HG02938 (cell line): ENCODE measurements around the gene DTWD2.
"Not testable (repeated sequence)": the region's sequence is repeated elsewhere in the genome, so short reads cannot be mapped to it uniquely, and the experiment has no call there.

Experiments
- ATAC-seq: cut with Tn5 transposase; IDR thresholded peaks from one replicate; pipeline ENCODE4 v1.9.1; 2021; ENCODE audit warnings: mild to moderate bottlenecking, moderate library complexity; ENCODE audit not compliant: unreplicated experiment

Gene DTWD2

GRCh38 chr5:118998861-118999260 lies 10.5 kb upstream of the DTWD2 start:
- ATAC-seq, result not testable (repeated sequence)

- ATAC-seq, result no peak
Observed at GRCh38 chr5:118996098-118996497, 7.8 kb upstream of the DTWD2 start.

GRCh38 chr5:118994595-118994994 lies 6.2 kb upstream of the DTWD2 start:
- ATAC-seq, result no peak

- not testable (repeated sequence) for ATAC-seq
Observed at GRCh38 chr5:118993118-118993517, 4.8 kb upstream of the DTWD2 start.

GRCh38 chr5:118992055-118992454 lies 3.7 kb upstream of the DTWD2 start:
- ATAC-seq, result not testable (repeated sequence)

- ATAC-seq, result no peak
Observed at GRCh38 chr5:118990582-118990981, 2.2 kb upstream of the DTWD2 start.

GRCh38 chr5:118989816-118990215 lies 1.5 kb upstream of the DTWD2 start:
- no peak for ATAC-seq

GRCh38 chr5:118988866-118989180 lies 476 bp upstream of the DTWD2 start:
- no peak for ATAC-seq

GRCh38 chr5:118984602-118985001 lies 3.7 kb downstream of the DTWD2 start:
- ATAC-seq, result no peak

GRCh38 chr5:118981783-118982182 lies 6.6 kb downstream of the DTWD2 start:
- ATAC-seq, result no peak

GRCh38 chr5:118980438-118980837 lies 7.9 kb downstream of the DTWD2 start:
- no peak for ATAC-seq

- no peak for ATAC-seq
Observed at GRCh38 chr5:118980017-118980416, 8.3 kb downstream of the DTWD2 start.

GRCh38 chr5:118973779-118974445 lies 14.4 kb downstream of the DTWD2 start:
- not testable (repeated sequence) for ATAC-seq

GRCh38 chr5:118968925-118969375 lies 19.4 kb downstream of the DTWD2 start:
- ATAC-seq, result no peak

- ATAC-seq, result no peak
Observed at GRCh38 chr5:118968406-118968911, 19.9 kb downstream of the DTWD2 start.

GRCh38 chr5:118967059-118967508 lies 21.3 kb downstream of the DTWD2 start:
- no peak for ATAC-seq

- no peak for ATAC-seq
Observed at GRCh38 chr5:118965890-118966289, 22.5 kb downstream of the DTWD2 start.

- ATAC-seq, result not testable (repeated sequence)
Observed at GRCh38 chr5:118964970-118965369, 23.4 kb downstream of the DTWD2 start.

- not testable (repeated sequence) for ATAC-seq
Observed at GRCh38 chr5:118964388-118964787, 24.0 kb downstream of the DTWD2 start.

- no peak for ATAC-seq
Observed at GRCh38 chr5:118963169-118963568, 25.2 kb downstream of the DTWD2 start.

GRCh38 chr5:118960557-118960956 lies 27.8 kb downstream of the DTWD2 start:
- ATAC-seq, result no peak

GRCh38 chr5:118956727-118957126 lies 31.6 kb downstream of the DTWD2 start:
- ATAC-seq, result no peak

GRCh38 chr5:118953652-118954005 lies 34.7 kb downstream of the DTWD2 start:
- no peak for ATAC-seq
